Measurements from ENCODE around the gene MDM2.
"Not testable (repeated sequence)": the region's sequence is repeated elsewhere in the genome, so short reads cannot be mapped to it uniquely, and the experiment has no call there.

DNA sequence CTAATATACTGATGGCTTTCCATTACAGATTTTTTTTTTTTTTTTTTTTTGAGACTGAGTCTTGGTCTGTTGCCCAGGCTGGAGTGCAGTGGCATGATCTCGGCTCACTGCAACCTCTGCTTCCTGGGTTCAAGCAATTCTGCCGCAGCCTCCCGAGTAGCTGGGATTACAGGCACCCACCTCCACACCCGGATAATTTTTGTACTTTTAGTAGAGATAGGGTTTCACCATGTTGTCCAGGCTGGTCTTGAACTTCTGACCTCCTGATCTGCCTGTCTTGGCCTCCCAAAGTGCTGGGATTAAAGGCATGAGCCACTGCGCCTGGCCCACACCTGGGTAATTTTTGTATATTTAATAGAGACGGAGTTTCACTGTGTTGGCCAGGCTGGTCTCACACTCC lies 3.6 kb downstream of the MDM2 start:
- not testable (repeated sequence) for TF ChIP-seq ESRRG (CRISPR knock-in tag; IDR thresholded peaks at IDR 0.05); RARB (CRISPR knock-in tag; IDR thresholded peaks at IDR 0.05); ZFP30 (CRISPR knock-in tag; IDR thresholded peaks at IDR 0.05); BACH2 (CRISPR knock-in tag; IDR thresholded peaks at IDR 0.05; ENCODE audit: borderline replicate concordance); OSR1 (CRISPR knock-in tag; IDR thresholded peaks at IDR 0.05); ISL1 (CRISPR knock-in tag; IDR thresholded peaks at IDR 0.05); ZFP3 (CRISPR knock-in tag; IDR thresholded peaks at IDR 0.05); ZNF70 (CRISPR knock-in tag; IDR thresholded peaks at IDR 0.05); TCF4 (CRISPR knock-in tag; IDR thresholded peaks at IDR 0.05; ENCODE audit: borderline replicate concordance)
- TF ChIP-seq, protein P1, sequence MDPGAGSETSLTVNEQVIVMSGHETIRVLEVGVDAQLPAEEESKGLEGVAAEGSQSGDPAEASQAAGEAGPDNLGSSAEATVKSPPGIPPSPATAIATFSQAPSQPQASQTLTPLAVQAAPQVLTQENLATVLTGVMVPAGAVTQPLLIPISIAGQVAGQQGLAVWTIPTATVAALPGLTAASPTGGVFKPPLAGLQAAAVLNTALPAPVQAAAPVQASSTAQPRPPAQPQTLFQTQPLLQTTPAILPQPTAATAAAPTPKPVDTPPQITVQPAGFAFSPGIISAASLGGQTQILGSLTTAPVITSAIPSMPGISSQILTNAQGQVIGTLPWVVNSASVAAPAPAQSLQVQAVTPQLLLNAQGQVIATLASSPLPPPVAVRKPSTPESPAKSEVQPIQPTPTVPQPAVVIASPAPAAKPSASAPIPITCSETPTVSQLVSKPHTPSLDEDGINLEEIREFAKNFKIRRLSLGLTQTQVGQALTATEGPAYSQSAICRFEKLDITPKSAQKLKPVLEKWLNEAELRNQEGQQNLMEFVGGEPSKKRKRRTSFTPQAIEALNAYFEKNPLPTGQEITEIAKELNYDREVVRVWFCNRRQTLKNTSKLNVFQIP (CRISPR knock-in tag; IDR thresholded peaks at IDR 0.05; ENCODE audit: borderline replicate concordance, low read depth): not testable (repeated sequence)
